ENCODE data around the gene SEMA6C.

GRCh38 chr1:151156515-151156819 lies 10.0 kb upstream of the SEMA6C start, which contains the start of gene TNFAIP8L2:
- TF ChIP-seq CTCF (IDR thresholded peaks at IDR 0.05) (no peak), POLR2A (IDR thresholded peaks at IDR 0.05) (no peak)

Data from esophagus squamous epithelium (tissue), 4 donors.